ENCODE measurements around the gene AKAP11. TPM values are rescaled to one million over a fixed set of nuclear protein-coding genes. Genes with fewer than 3 reads are reported as not detected.

AKAP11 gene
- total and polyA plus RNA-seq, 3 experiments from 2014 or later, result 3.2 to 37.9 (median 37.8) TPM

DNA sequence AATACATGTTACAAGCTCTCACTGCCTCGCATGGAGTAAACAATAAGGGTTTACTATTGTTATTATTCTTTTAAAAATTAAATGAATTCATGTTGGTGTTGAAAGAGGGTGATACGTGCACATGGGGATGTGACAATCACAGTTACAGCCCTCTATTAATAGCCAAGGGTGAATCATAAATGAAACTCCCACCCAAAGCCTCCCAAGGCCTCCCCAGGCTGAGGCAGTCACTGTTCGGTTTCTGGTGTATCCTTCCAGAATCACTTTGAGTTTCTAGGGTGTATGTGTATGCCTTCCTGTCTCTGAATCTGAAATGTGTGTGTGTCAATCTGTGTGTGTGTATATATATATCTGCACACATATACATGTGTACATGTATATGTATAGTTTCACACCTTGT lies 73.4 kb downstream of the AKAP11 start:
- H3K4me3 ChIP-seq (ENCODE audit: low read length), result no peak overlapping the region
- ChIA-PET POLR2A (no interaction called here), CTCF (no interaction called here)
- H3K27me3 ChIP-seq (ENCODE audit: insufficient read depth, low read length, poor library complexity, severe bottlenecking), result no peaks in the 10 kb centered on the region
- H3K27ac Mint-ChIP-seq, result no peak overlapping the region
- DNase-seq, result no peak
- no peaks in the 10 kb centered on the region for H3K9me3 Mint-ChIP-seq
- peaks cover 0 to 2% (median 0%) of the 10 kb centered on the region in 3 donors for H3K36me3 Mint-ChIP-seq
- H3K27ac ChIP-seq (ENCODE audit: low read depth, low read length), result no peak overlapping the region
- no peaks in the 10 kb centered on the region for H3K36me3 ChIP-seq (ENCODE audit: insufficient read depth, low read length)
- H3K4me1 Mint-ChIP-seq, result peaks cover 0 to 7% (median 0%) of the 10 kb centered on the region in 3 donors
- H3K4me1 ChIP-seq (ENCODE audit: insufficient read depth, low read length), result no peaks in the 10 kb centered on the region
- H3K4me3 Mint-ChIP-seq, result no peak overlapping the region
- peaks cover 0 to under 1% of the 10 kb centered on the region in 2 donors for H3K27me3 Mint-ChIP-seq
- no peaks in the 10 kb centered on the region for H3K9me3 ChIP-seq (ENCODE audit: low read length)

DNA sequence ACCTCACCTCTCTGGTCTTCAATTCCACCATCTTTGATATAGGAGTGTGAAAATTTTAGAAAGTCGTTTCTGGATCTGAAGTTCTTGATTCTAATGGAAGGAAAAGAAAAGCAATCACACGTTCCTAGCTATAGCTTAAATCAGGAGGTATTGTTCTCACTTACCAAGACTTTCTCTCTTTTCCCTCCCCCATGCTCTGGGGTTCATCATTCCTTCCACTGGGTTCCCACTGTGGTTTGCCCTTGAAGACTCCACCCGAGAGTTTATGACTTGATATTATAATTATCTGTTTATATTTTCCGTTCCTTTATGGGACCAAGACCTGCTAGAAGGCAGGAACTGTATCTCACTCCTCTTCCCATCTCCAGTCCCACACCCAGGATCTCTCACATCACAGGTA lies 76.6 kb downstream of the AKAP11 start:
- POLR2A ChIA-PET, result no interaction called here
- Mint-ChIP-seq H3K9me3 (no peaks in the 10 kb centered on the region), H3K4me1 (peaks cover 0 to 7% (median 0%) of the 10 kb centered on the region in 3 donors), H3K36me3 (peaks cover 0 to 2% (median 0%) of the 10 kb centered on the region in 3 donors), H3K4me3 (no peak overlapping the region), H3K27ac (no peak overlapping the region), H3K27me3 (no peaks in the 10 kb centered on the region)
- CTCF ChIA-PET, result interaction anchor here (1.3 kb wide), 1 partner anchor 9 kb away, joined by 3 read pairs; no protein-coding TSS in a partner anchor
- Histone ChIP-seq H3K27ac (ENCODE audit: low read depth, low read length) (no peak overlapping the region), H3K4me3 (ENCODE audit: low read length) (no peak overlapping the region), H3K4me1 (ENCODE audit: insufficient read depth, low read length) (peaks cover under 1% of the 10 kb centered on the region), H3K9me3 (ENCODE audit: low read length) (no peaks in the 10 kb centered on the region), H3K36me3 (ENCODE audit: insufficient read depth, low read length) (no peaks in the 10 kb centered on the region), H3K27me3 (ENCODE audit: insufficient read depth, low read length, poor library complexity, severe bottlenecking) (no peaks in the 10 kb centered on the region)
- no peak for DNase-seq

DNA sequence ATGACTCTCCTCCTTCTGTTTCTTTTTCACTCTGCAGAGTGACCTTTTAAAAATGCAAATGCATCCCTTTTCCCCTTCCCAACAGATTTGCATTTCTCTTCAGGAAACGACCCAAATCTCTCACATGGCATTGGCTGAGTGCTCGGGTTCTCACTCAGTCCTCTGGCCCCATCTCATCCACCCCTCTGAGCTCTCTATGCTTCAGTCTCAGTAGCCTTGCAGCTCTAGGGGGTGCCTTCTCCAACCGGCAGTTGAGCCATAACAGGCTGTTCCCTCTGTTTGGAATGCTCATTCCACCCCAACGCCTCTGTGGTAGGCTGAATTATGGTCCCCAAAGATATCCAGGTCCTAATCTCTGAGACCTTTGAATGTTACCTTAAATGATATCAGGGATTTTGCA lies 78.2 kb downstream of the AKAP11 start:
- Histone ChIP-seq H3K4me1 (ENCODE audit: insufficient read depth, low read length) (peaks cover 16% of the 10 kb centered on the region), H3K27me3 (ENCODE audit: insufficient read depth, low read length, poor library complexity, severe bottlenecking) (no peaks in the 10 kb centered on the region), H3K27ac (ENCODE audit: low read depth, low read length) (no peak overlapping the region), H3K4me3 (ENCODE audit: low read length) (no peak overlapping the region), H3K36me3 (ENCODE audit: insufficient read depth, low read length) (no peaks in the 10 kb centered on the region), H3K9me3 (ENCODE audit: low read length) (no peaks in the 10 kb centered on the region)
- peaks cover 13 to 21% (median 14%) of the 10 kb centered on the region in 3 donors for H3K4me1 Mint-ChIP-seq
- CTCF ChIA-PET, result no interaction called here
- no peaks in the 10 kb centered on the region for H3K27me3 Mint-ChIP-seq
- H3K4me3 Mint-ChIP-seq, result no peak overlapping the region
- no peaks in the 10 kb centered on the region for H3K36me3 Mint-ChIP-seq
- H3K9me3 Mint-ChIP-seq, result no peaks in the 10 kb centered on the region
- POLR2A ChIA-PET, result no interaction called here
- H3K27ac Mint-ChIP-seq, result no peak overlapping the region
- DNase-seq, result no peak

DNA sequence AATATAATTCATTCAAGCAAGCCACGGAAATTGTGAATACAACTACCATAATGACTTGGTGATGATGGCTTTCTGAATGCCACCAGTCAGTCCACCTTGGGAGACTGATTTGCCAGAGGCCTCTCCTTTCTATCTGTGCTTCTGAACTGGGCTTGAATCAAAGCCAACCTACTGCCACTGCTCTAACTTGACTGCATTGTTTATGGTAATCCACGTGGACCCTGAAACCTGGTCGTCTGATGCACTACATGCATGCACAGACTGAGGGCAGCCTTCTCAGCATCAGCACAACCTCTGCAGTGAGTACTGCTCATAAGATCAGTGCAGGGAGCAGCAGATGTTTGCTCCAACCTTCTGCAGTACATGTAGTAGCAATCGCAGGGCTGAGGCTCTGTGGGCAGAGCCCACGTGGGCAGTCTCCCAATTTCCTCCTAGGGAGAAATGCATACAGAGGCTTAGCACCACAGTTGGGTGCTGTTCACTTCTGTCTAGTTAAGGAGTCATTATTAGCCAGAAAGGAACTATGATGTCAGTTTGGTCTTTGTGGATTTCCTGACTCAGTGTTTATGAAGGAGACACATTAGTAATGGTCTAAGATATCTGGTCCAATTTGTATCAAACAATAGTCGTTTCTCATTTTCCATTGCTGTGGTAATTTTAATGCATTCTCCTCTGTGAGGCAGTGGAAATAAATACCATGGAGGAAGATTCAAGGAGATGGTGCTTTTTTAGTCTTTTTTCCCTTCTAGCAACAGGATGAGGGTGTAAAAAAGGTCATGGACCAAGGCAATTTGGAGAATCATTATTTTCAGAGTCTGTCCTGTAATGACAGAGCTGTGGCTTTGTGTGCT lies 82.5 kb downstream of the AKAP11 start:
- H3K9me3 ChIP-seq (ENCODE audit: low read length), result no peaks in the 10 kb centered on the region
- POLR2A ChIA-PET, result interaction anchor here (0.6 kb wide), 1 partner anchor 34 kb away, joined by 19 read pairs; no protein-coding TSS in a partner anchor
- peak overlapping the region in 6 of 7 donors; percentile 43 to 69 (median 57) for H3K4me3 Mint-ChIP-seq
- peak overlapping the region; percentile 69 to 95 (median 92) for H3K27ac Mint-ChIP-seq
- no peaks in the 10 kb centered on the region for H3K27me3 Mint-ChIP-seq
- no peak overlapping the region for H3K27ac ChIP-seq (ENCODE audit: low read depth, low read length)
- H3K27me3 ChIP-seq (ENCODE audit: insufficient read depth, low read length, poor library complexity, severe bottlenecking), result no peaks in the 10 kb centered on the region
- H3K9me3 Mint-ChIP-seq, result no peaks in the 10 kb centered on the region
- peaks cover 0 to 2% (median 0%) of the 10 kb centered on the region in 3 donors for H3K36me3 Mint-ChIP-seq
- peak overlapping the region; percentile 28 for H3K4me3 ChIP-seq (ENCODE audit: low read length)
- CTCF ChIA-PET, result interaction anchor here (1.0 to 1.2 kb wide), 5 partner anchors 11 to 188 kb away, joined by 3 to 4 read pairs (median 3); no protein-coding TSS in a partner anchor
- DNase-seq, result peak in 2 of 5 donors; percentile 24 to 59
- H3K36me3 ChIP-seq (ENCODE audit: insufficient read depth, low read length), result no peaks in the 10 kb centered on the region
- H3K4me1 ChIP-seq (ENCODE audit: insufficient read depth, low read length), result peaks cover 29% of the 10 kb centered on the region
- H3K4me1 Mint-ChIP-seq, result peaks cover 23 to 42% (median 27%) of the 10 kb centered on the region in 3 donors

DNA sequence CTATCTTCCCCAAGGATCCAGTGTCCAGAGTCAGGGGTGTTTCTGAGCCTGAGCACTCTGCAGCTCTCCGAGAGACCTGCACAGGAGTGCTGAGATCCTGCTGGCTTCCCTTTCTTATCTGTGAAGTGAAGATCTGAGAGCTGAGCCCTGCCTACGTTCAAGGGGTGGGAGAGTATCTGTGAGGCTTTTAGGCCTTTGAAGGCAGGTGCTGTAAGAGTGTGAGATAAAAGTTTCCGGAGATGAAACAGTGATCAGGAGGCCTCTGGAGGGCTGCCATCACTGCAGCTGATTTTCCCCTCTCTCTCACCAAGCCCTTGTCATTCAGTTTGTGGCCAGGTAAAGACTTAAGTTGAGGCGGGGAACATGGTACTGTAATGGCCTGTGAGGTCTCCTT lies 83.1 kb downstream of the AKAP11 start:
- ChIA-PET POLR2A (interaction anchor here (0.6 kb wide), 1 partner anchor 34 kb away, joined by 19 read pairs; no protein-coding TSS in a partner anchor), CTCF (interaction anchor here (0.7 to 1.2 kb wide), 7 partner anchors 12 to 187 kb away, joined by 3 to 4 read pairs (median 3); no protein-coding TSS in a partner anchor)
- Mint-ChIP-seq H3K9me3 (no peaks in the 10 kb centered on the region), H3K4me1 (peaks cover 23 to 36% (median 27%) of the 10 kb centered on the region in 3 donors), H3K4me3 (peak overlapping the region in 6 of 7 donors; percentile 23 to 84 (median 67)), H3K27ac (peak overlapping the region; percentile 69 to 95 (median 92)), H3K36me3 (peaks cover 0 to 2% (median 0%) of the 10 kb centered on the region in 3 donors), H3K27me3 (no peaks in the 10 kb centered on the region)
- peak in 4 of 5 donors; percentile 4 to 72 (median 66) for DNase-seq
- H3K27me3 ChIP-seq (ENCODE audit: insufficient read depth, low read length, poor library complexity, severe bottlenecking), result no peaks in the 10 kb centered on the region
- H3K36me3 ChIP-seq (ENCODE audit: insufficient read depth, low read length), result no peaks in the 10 kb centered on the region
- no peaks in the 10 kb centered on the region for H3K9me3 ChIP-seq (ENCODE audit: low read length)
- H3K4me3 ChIP-seq (ENCODE audit: low read length), result peak overlapping the region; percentile 28
- no peak overlapping the region for H3K27ac ChIP-seq (ENCODE audit: low read depth, low read length)
- H3K4me1 ChIP-seq (ENCODE audit: insufficient read depth, low read length), result peaks cover 29% of the 10 kb centered on the region

DNA sequence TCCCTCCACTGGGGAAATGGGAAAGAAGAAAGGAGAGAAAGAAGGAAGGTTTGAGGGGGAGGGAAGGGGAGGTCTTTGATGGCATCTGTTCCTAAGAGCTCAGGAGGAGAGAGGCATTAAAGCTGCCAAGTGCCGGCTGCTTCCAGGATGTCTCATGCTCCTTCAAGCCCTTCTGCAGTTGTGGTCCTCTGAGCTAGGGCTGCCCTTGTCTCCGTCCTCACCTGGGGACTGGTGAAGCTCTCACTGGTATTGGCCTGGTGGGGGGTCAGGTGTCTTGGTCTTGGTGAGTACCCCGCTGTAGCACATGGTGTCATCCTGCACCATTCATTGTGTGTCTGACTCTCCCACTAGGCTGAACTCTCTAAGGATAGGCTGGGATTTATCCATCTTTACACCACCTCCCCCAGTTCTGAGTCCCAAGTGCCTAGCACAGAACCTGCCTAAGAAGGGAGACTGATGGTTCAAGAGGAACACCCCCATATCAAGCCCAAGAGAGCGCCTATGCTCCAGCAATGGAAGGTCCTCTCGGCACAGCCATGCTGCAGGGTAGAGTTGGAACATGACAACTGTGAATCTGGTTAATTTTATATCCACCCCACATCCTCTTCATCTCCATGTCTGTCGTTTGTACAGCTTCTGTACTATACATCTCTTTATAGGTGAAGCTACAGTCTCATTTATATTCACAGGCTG lies 83.7 kb downstream of the AKAP11 start:
- Mint-ChIP-seq H3K4me3 (peak overlapping the region in 6 of 7 donors; percentile 23 to 84 (median 67)), H3K4me1 (peaks cover 23 to 36% (median 27%) of the 10 kb centered on the region in 3 donors), H3K27me3 (no peaks in the 10 kb centered on the region), H3K9me3 (no peaks in the 10 kb centered on the region), H3K27ac (peak overlapping the region; percentile 69 to 95 (median 92)), H3K36me3 (peaks cover 0 to 2% (median 0%) of the 10 kb centered on the region in 3 donors)
- H3K9me3 ChIP-seq (ENCODE audit: low read length), result no peaks in the 10 kb centered on the region
- ChIA-PET CTCF (interaction anchor here (0.7 to 1.2 kb wide), 7 partner anchors 12 to 187 kb away, joined by 3 to 4 read pairs (median 3); no protein-coding TSS in a partner anchor), POLR2A (no interaction called here)
- H3K36me3 ChIP-seq (ENCODE audit: insufficient read depth, low read length), result no peaks in the 10 kb centered on the region
- H3K4me3 ChIP-seq (ENCODE audit: low read length), result no peak overlapping the region
- H3K27me3 ChIP-seq (ENCODE audit: insufficient read depth, low read length, poor library complexity, severe bottlenecking), result no peaks in the 10 kb centered on the region
- DNase-seq, result no peak
- H3K4me1 ChIP-seq (ENCODE audit: insufficient read depth, low read length), result peaks cover 29% of the 10 kb centered on the region
- H3K27ac ChIP-seq (ENCODE audit: low read depth, low read length), result no peak overlapping the region

DNA sequence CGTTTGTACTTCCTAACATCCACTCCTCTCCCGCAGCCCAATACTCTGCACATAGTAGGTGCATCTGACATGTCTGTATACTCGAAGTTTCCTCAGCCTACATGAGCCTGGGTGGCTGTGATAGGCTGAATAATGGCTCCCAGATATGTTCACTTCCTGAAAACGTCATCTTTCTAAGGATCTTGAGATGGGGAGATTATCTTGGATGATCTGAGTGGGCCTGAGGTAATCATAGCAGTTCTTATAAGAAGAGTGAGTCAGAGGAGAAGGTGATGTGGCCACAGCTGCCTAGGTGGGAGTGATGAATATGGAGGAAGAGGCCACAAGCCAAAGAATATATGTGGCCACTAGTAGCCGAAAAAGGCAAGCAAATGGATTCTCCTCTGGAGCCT lies 84.2 kb downstream of the AKAP11 start:
- Mint-ChIP-seq H3K4me3 (no peak overlapping the region), H3K36me3 (peaks cover 0 to 2% (median 0%) of the 10 kb centered on the region in 3 donors), H3K9me3 (no peaks in the 10 kb centered on the region), H3K4me1 (peaks cover 23 to 36% (median 27%) of the 10 kb centered on the region in 3 donors), H3K27ac (peak overlapping the region in 6 of 8 donors; percentile 58 to 89 (median 77)), H3K27me3 (no peaks in the 10 kb centered on the region)
- no peak overlapping the region for H3K4me3 ChIP-seq (ENCODE audit: low read length)
- ChIA-PET CTCF (interaction anchor here (0.9 kb wide), 1 partner anchor 36 kb away, joined by 3 read pairs; no protein-coding TSS in a partner anchor), POLR2A (no interaction called here)
- H3K4me1 ChIP-seq (ENCODE audit: insufficient read depth, low read length), result peaks cover 29% of the 10 kb centered on the region
- no peak overlapping the region for H3K27ac ChIP-seq (ENCODE audit: low read depth, low read length)
- no peaks in the 10 kb centered on the region for H3K36me3 ChIP-seq (ENCODE audit: insufficient read depth, low read length)
- H3K9me3 ChIP-seq (ENCODE audit: low read length), result no peaks in the 10 kb centered on the region
- no peaks in the 10 kb centered on the region for H3K27me3 ChIP-seq (ENCODE audit: insufficient read depth, low read length, poor library complexity, severe bottlenecking)
- no peak for DNase-seq
